HG03439 (cell line): ENCODE results near the gene GGNBP2.
"Not testable (repeated sequence)": the region's sequence is repeated elsewhere in the genome, so short reads cannot be mapped to it uniquely, and the experiment has no call there.

ENCODE experiments used
- ATAC-seq: cut with Tn5 transposase; IDR thresholded peaks from one replicate; pipeline ENCODE4 v1.9.1; 2021; ENCODE audit warnings: mild to moderate bottlenecking, moderate library complexity; ENCODE audit not compliant: unreplicated experiment

The GGNBP2 gene

DNA sequence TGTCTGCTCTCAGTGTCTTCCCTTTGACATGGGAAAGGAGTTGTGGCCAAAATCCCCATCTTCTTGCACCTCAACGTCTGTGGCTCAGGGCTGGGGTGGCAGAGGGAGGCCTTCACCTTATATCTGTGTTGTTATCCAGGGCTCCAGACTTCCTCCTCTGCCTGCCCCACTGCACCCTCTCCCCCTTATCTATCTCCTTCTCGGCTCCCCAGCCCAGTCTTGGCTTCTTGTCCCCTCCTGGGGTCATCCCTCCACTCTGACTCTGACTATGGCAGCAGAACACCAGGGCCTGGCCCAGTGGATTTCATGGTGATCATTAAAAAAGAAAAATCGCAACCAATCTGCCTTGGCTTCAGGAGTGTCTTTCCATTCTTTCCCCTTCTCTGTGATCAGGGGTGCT, 55.7 kb downstream of the GGNBP2 start:
- no peak for ATAC-seq

DNA sequence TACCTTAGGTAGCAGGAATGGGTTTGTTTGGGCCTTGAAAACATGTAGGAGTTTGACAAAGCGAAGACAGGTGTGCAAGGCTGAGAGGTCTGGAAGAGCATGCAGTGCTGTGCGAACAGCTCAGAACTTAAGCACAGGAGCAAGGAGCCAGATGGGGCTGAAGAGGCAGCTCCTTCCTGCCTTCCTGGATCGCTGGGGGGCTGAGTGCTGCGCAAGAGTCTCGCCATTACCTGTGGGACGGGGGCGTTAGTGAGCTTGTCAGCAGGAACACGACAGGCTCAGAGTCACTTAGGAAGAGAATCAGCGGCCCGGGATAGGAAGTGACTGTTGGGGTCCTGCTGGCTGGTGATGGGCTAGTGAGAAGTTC, 56.2 kb downstream of the GGNBP2 start:
- no peak for ATAC-seq

DNA sequence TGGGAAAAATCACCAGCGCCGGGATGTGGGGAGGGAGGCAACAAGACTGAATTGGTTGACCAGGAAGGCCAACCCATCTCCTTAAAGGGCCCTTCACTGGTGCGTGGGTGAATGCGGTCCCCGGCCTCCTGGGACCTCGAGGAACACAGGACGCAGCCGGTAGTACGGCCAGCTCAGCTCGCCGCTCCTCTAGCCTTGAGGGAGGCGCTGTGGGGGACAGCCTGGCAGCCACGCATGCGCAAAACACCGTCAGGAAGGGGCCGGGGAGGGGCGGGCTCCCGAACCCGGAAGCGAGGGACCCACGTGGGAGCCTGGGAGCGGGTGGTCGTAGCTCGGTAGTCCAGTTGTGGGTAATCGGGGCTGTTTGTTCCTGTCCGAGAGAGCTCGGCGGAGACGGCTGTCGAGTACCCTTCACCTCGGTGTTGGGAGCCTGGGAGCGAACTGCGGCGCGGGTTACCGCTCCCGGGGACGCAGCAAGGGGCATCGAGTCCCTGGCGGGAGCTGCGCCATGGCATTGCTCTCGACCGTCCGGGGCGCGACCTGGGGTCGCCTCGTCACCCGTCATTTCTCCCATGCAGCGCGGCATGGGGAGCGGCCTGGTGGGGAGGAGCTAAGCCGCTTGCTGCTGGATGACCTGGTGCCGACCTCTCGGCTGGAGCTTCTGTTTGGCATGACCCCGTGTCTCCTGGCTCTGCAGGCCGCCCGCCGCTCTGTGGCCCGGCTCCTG, 56.7 kb downstream of the GGNBP2 start, which contains the start of gene MRM1:
MRM1 (plus strand) TSS at position 281 of the 727 bp plus-strand sequence; CDS start at position 509, 228 bp downstream.
- ATAC-seq, result peak; percentile 69

DNA sequence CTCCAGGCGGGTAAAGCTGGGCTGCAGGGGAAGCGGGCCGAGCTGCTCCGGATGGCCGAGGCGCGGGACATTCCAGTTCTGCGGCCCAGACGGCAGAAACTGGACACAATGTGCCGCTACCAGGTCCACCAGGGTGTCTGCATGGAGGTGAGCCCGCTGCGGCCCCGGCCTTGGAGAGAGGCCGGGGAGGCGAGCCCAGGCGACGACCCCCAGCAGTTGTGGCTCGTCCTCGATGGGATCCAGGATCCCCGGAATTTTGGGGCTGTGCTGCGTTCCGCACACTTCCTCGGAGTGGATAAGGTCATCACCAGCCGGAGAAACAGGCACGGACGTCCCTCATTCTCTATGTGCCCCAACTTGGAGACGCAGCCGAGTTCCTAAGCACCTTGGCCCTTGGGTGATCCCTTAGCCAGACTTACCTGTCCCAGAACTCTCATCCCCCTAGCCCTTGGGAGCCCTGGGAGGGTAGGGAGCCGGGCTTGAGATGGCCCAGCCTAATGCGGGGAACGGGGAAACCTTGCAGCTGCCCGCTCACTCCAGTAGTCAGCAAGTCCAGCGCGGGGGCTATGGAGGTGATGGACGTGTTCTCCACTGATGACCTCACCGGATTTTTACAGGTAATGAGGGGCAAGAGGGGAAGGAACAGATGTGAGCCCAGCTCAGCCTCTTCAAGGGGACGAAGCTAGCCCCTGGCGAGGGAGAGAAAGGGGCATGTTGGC, 57.5 kb downstream of the GGNBP2 start:
- ATAC-seq, result no peak

DNA sequence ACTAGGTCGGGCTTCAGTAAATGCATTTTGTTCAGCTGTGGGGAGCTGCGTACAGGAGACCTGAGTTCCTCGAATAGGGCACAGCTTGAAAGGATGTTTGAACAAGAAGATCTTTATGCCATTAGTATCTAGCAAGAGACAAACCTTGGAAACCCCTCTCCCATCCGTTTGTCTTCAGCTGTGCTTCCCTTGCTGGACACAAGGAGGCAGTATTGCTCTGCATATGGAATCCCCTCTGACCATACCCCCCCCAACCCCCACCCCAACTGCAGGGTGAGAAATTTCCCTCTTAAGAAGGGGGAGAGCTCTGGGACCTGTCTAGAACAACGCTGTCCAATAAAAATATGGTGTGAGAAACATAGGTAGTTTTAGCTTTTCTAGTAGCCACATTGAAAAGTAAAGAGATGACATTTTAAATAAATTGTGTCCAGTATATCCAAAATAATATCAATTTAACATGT, 58.2 kb downstream of the GGNBP2 start:
- no peak for ATAC-seq

DNA sequence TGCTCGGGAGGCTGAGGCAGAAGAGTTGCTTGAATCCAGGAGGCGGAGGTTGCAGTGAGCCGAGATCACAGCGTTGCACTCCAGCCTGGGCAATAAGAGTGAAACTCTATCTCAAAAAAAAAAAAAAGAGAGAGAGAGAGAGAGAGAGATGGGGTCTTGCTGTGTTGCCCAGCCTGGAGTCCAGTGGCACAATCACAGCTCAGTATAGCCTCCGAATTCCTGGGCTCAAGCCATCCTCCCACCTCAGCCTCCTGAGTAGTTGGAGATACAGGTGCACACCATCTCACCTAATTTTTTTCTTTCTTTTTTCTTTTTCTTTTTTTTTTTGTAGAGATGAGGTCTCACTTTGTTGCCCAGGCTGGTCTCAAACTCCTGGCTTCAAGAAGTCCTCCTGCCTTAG, 60.3 kb downstream of the GGNBP2 start:
- not testable (repeated sequence) for ATAC-seq

DNA sequence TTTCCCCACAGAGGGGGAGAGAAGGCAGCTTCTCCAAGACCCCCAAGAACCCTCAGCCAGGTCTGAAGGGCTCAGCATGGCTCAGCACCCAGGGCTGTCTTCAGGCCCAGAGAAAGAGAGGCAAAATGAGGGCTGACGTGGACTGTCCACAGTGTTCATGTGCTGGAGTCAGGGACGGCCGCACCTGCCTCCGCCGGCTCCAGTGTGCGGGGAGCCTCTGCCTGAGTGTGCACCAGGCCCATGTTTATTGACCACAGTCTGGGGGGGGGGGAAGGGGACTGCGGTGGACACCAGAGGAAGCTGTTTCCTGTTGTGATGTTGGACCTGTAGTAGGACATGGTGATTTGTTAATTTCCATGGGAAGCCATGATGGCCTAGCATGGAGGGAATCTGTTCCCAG, 63.6 kb downstream of the GGNBP2 start:
- no peak for ATAC-seq

DNA sequence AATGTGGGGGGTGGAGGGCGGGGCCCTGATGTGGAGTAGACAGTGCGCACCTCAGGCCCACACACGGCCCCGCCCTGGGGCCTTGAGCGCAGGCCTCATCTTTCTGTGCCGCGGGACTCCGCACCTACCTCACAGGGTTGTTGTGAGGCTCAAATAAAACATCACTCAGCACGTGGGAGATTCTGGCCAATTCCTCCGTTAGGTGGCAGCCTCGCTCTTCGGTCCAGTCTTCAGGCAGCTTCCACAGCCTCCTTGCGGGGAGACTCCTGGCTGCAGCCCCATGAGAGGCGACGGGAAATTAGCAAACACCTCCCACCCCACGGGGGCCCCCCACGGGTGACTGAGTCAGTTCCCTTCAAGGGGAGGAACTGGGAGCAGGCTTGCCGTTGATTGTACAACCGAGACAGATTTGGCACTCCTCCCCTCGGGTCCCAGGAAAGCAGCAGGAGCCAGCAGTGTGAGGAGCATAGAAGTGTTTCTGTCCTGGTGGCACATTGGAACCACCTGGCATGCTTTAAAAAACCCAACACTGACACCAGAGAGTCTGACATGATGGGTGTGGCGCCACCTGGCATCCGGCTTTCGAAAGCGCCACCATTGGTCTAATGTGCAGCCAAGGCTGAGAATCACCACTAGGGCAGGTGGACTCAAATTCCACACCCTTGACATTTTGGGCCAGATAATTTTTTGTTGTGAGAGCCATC, 64.2 kb downstream of the GGNBP2 start:
- ATAC-seq, result no peak

DNA sequence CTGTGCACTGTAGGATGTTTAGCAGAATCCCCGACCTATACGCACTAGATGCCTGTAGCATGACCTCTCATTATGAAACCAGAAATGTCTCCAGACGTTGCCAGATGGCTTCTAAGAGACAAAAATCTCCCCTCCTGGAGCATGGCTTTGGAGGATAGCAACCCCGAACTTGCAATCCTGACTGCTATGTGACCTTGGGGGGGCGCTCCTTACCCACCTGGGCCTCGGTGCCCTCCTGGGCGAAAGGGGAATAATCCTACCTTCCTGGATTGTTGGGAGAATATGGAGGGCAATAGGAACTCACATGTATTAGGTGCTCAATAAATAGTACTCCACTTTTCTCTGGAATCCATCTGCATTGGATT, 64.8 kb downstream of the GGNBP2 start:
- no peak for ATAC-seq

DNA sequence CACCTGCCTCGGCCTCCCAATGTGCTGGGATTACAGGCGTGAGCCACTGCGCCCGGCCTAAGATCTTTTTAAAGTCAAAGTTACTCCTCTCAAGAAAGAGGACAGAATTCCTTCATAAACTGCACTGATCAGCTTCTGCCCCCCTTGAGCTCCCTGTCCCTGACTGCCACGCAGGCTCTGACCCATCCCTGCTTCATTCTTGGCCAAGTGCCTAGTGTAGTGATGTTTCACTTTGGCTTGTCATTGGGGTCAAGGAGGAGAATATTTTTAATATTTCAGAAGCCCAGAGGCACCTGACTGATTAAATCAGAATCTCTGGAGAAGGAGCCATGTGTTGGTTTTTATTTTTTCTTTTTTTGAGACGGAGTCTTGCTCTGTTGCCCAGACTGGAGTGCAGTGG, 65.8 kb downstream of the GGNBP2 start:
- no peak for ATAC-seq

DNA sequence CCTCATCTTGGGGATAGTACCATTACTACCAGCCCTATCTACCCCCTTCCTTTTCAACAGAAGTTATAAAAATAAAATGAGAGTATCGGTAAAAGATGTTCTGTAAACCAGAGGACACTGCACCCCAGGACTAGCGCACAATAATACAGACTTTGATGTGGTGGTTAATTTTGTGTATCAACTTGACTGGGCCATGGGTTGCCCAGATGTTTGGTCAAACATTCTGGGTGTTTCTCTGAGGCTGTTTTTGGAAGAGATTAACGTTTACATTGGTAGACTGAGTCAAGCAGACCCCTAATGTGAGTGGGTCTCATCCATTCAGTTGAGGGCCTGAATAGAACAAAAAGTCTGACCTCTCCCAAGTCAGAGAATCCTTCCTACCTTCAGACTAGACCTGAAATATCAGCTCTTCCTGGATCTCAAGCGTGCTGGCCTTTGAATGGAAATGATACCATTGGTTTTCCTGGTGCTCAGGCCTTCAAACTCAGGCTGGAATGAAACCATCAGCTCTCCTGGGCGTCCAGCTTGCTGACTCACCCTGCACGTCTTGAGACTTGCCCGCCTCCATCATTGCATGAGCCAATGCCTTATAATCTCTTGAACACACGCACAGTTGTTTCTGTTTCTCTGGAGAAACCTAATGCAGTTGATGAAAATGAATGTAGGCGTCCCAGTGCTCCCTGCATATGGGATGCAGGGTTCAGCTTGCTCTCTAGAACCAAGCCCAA, 66.8 kb downstream of the GGNBP2 start:
- ATAC-seq, result no peak

DNA sequence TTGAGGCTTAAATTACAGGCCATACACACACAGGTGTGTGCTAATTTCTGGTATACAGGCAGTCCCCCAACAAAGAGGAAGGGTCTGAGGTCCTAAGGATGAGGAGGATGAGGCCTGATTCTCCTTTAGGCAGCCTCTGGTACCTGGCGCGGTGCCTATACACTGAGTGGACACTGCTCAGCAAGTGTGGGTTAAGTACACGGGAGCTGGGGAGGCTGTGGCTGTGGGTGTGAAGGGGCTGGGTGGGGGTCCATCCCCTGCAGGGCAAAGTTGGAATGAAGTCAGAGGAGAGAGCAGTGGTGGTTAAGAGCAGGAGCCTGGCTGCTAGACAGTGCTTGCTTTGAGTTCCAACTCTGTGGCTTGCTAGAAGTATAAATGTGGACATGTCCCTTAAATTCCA, 67.6 kb downstream of the GGNBP2 start:
- ATAC-seq, result no peak

DNA sequence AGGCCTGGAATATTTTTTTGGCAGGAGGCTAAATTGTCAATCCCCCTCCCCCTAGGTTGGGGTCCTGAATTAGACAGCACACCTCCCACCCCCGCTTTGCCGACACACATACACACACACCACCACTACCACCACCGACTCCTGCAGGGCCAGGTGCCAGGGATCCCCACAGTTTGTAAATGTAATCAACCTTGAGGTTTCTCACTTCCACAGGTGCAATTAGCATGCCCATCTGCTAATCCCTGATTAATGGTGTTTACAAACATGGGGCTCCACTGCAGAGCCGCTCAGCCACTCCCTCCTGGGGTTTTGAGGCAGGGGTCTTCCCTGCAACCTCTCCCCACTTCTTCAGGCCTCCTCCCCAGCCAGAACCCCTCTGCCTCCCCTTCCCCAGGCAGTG, 68.4 kb downstream of the GGNBP2 start:
- ATAC-seq, result no peak

DNA sequence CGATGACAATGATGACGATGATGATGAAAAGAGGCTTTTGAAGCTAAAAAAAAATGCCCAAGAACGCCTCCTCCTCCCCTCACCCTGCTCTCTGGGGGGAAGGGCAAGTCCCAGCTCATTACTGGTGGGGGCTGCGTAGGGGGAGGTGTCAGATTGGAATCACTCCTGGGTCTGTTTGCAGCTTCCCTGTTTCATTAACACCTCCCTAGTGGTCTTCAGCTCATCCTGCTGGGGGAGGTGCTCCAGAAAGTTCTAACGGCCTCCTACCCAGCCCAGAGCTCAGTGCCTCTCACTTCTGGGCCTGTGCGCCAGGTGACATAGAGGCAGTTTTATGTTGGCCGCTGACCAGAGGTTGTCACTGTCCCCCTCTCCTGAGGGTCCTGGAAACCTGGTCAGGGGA, 69.4 kb downstream of the GGNBP2 start:
- ATAC-seq, result no peak

DNA sequence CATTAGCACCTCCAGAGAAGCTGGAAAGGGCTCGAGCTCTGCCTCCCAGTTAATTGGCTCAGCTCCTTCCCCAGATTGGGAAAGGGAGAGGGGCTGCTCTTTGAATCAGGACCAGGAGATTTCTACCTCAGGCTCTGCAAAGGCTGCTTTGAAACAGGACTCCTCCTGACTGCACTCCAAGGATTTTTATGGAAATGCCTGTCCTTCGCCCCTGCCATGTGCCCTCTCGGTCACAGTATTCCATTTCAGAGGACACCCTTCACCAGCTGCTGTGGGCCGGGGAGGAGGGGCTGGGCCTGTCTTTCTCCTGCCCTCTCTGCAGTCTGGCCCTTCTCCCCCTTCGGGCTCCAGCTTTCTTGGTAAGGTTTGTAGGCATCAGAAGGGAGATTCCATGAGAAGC, 70.2 kb downstream of the GGNBP2 start:
- ATAC-seq, result no peak

DNA sequence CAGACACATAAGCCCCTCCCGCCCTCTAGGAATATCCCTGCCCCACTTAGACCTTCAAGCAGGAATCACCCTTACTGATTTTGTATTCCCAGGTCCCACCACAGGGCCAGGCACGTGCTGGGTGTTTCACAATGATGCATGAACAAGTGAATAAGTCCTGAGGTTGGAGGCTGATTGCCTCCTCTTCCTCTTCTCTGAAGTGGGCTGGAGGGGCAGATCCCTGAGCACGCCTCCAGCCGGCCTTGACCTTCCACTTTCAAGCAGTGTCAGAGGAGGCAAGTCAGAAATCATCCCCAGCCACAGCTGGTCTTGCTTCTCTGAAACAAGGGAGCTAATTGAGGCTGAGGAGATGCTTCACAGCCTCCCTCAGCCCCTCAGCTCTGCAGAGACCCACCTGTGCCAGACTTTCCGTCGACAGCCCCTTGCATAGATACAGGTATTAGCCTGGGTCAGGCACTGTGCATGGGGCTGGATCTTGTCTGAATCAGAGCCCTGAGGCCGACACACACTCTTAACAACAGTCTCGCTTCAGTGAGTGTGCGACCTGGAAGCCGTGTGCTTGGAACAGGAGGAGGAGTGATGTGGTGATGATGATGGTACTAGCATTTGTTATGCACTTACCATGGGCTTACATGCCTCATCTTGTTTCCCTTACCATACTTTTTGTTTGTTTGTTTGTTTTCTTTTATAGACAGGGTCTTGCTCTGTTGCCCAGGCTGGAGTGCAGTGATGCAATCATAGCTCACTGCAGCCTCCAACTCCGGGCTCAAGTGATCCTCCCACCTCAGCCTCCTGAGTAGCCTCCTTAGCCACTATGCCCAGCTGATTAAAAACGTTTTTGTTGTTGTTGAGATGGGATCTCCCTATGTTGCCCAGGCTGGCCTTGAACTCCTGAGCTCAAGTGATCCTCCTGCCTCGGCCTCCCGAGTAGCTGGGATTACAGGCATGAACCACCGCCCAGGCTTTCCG, 71.6 kb downstream of the GGNBP2 start:
- no peak for ATAC-seq

DNA sequence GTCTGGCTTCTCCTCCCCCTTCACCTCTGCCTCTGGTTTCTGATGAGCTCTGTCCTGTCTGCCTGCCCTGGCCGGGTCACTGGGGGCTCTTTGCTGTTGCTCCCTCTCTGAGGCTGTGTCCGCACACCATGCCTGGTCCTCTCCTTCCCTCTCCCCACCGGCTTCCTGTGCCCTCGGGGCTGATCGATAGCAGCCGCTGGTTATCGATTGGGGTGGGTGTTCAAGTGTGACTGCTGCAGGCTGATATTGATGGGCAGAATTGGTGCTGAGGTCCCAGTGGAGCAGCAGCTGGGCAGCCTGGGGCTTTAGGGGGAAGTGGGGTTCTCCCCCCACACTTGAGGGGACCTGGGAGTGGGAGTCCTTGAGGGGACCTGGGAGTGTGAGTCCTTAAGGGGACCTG, 73.1 kb downstream of the GGNBP2 start:
- ATAC-seq, result no peak

DNA sequence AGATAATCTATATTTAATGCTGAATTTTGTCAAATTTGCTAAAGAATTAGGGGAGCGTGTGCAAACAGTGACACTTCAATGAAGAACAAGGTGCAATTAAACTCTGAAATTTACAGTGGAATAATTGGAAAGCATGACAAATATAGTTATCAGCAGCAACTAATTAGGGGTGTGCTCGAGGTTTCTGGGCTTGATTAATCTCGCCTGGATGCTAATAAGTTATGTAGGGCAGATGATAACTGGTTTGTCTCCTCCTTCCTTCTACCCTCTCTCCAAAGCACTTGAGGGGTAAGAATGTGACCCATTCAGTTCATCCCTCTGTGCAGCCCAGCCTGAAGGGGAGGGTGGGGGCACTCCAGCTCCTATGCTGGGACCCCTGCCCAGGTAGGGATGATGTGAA, 78.6 kb downstream of the GGNBP2 start:
- ATAC-seq, result no peak

DNA sequence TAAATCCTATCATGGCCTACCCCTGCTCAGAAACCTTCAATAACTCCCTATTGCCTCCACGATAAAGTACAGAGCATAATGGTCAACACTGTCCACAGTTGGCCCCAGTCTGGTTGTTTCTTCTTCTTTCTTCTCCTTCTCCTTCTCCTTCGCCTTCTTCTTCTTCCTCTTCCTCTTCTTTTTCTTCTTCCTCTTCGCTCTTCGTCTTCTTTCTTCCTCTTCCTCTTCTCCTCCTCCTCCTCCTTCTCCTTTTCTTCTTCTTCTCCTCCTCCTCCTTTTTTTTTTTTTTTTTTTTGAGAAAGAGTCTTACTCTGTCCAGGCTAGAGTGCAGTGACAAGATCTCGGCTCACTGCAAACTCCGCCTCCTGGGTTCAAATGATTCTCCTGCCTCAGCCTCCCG, 80.5 kb downstream of the GGNBP2 start:
- no peak for ATAC-seq

DNA sequence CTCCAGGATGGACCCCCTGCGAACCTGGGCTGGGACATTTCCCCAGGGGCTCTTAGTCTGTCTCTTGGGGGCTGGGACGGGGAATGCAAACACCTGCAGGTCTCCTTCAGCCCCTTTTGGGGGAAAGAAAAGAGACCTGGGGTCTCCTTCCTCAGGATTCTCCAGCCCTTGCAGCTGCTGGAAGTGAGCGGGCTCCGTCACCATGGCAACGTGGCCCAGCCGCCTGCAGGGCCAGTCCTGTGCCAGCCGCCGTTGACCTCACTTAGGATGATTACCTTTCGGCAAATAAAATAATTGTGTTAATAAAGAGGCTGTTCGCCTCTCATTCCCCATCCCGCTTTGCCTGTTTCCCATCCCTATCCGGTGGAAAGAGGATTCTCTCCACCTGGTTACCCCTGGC, 82.4 kb downstream of the GGNBP2 start:
- no peak for ATAC-seq
